Medulla oblongata (tissue), 1 donor: ENCODE measurements around the gene LRRC63.
A peak's percentile ranks its signal among the peaks of the same experiment; 100 is the strongest.
"Not testable (repeated sequence)": the region's sequence is repeated elsewhere in the genome, so short reads cannot be mapped to it uniquely, and the experiment has no call there.

Source experiments
- DNase-seq: peaks from one replicate; pipeline ENCODE4 v3.0.0-alpha.2; 2015; ENCODE audit errors: extremely low spot score

Gene LRRC63

DNA sequence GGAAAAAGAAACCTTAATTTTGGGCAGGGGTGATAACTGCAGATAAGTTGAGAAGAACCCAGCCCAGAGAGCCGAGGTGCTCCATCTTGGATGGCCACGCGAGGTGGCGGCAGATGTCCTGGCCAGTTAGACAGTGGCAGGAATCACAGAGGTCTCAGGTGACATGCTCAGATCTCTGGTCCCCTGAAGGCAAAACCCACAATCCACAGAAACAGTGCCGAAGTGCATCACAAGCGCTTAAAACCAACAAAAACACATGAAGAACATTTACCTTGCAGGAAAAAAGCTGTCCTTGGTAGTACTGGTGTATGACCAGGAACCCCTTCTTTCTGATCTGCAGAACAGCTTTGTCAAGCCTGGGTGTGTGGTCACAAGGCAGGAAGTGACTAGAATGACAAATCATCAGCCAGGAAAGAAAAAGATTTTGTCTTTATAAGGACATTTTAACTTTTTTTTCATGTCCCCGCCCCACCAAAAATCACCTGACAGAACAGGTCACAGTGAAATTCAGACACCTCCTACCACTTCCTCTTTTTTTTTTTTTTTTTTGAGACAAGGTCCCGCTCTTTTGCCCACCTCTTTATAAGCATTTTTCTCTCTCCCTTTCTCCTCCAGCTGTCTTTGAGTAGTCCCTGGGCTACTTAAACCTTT is 29.8 kb upstream of the LRRC63 start, which contains the start of gene LCP1:
Gene LCP1 (minus strand): TSS at position 338 of the 651 bp plus-strand sequence. CDS start 22,515 bp downstream, outside the sequence.
- DNase-seq: peak; percentile 63

GRCh38 chr13:46182491-46182877 is 29.2 kb upstream of the LRRC63 start:
- DNase-seq: no peak

GRCh38 chr13:46183018-46183946 is 28.4 kb upstream of the LRRC63 start:
- no peak for DNase-seq

GRCh38 chr13:46184277-46184699 is 27.4 kb upstream of the LRRC63 start:
- peak; percentile 51 for DNase-seq

GRCh38 chr13:46185634-46186033 is 26.1 kb upstream of the LRRC63 start:
- no peak for DNase-seq

DNA sequence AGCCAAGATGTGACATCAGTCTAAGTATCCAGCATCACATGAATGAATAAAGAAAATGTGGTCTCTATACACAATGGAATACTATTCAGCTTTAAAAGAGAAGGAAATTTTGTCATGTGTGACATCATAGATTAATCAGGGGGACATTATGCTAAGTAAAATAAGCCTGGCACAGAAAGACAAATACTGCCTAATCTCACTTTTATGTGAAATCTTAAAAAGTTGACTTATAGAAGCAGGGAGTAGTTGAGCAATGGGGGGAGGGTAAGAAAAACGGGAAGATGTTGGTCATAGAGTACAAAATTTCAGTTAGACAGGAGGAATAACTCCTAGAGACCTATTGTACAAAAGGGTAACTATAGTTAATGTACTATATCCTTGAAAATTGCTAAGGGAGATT is 19.3 kb upstream of the LRRC63 start:
- DNase-seq: no peak

- no peak for DNase-seq
Measured at GRCh38 chr13:46195016-46195415, 16.7 kb upstream of the LRRC63 start.

DNA sequence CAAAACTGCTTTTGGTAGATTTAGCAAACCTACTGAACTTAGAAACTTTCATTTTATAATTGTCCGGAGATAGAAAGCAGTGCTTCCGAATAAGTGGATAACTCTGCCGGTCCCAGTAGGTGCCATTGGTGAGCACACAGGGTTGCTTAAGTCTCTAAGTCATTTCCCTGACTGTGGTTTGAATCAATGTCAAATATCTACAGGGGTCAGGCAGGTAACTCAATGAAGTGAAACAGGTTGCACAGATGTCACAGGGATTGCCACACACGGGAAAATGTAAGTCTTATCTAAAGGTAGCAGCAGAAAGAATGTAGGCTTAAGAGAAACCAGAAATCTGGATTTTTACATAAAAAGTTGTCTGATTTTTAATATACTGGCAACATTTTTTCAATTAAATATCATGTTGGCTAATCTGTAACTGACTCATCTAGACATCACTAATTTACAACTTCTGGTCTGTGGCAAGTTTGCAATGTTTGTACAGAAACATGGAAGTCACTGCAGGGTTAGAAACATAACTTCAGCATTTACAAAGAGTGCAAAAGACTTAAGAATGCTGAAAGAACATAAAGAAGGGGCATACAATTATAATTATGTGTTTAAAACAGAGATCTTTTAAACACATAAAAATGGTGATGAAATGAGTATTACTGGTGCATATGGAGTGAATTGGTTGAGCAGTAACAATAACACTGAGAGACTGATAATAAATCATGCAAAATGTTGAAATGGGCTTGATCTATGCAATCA is 14.3 kb upstream of the LRRC63 start:
- DNase-seq: no peak

DNA sequence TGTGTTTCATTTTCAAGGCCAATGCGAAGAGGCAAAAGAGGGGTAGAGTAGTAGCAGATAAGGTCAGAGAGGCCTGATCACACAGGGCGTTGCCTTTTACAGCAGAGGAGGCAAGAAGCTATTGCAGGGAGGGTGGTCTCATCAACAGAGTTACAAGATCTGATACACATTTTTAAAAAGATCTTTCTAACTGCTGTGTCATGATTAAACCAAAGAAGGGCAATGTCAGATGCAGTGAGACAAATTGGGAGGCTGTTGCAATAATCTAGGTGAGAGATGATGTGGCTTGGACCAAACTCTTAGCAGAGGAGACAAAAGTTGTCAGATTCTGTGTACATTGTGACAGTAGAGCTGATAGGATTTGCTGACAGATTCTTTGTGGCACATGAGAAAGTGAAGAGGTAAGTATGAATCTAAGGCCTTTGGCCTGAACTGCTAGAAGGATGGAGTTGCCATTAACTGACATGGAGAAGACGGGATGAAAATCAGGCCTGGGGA is 13.0 kb upstream of the LRRC63 start:
- no peak for DNase-seq

DNA sequence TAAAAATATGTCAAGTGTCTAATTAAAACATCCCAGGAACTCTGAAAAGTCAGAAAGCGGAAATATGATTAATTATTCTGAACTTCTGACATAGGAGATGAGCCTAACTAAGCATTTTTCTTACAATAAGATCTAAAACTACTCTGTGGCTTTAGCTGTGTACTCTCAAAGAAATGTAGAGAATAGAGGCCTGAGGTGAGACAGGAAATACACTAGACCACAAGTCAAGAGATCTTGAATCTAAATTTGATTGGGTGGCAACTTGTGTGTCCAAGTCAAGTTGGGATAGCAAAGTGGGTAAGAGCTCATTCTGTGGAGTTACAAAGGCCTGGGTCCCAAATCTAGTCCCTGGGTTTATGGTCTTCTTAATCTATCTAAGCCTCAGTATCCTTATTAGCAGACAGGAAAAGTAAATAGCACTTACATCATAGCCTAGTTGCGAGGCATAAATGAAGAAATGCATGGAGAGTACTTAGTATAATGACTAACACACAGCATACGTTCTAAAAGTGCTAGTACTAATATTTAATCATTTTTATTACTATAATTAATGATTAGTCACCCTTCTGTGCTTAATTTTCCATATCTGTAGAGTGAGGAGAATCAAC is 9.4 kb upstream of the LRRC63 start:
- DNase-seq: no peak

- no peak for DNase-seq
Measured at GRCh38 chr13:46202966-46203365, 8.8 kb upstream of the LRRC63 start.

DNA sequence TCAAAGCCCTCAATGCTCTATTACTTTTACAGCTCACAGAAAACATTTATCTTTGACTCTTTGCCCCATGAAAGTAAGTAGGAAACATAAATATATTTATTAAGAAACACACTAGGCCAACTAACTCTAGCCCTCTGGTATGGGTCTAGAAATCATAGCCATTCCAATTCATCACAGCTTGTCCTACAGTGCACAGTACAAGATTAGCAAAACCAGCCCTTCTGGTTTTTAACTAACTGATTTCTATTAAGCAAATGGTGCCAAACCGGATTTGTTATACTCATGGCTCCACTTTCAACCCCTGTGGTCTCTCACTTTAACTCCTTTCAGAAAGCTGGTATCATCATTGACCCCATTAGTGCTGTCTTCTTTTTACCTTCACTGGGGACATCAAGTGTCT is 5.6 kb upstream of the LRRC63 start:
- DNase-seq: no peak

DNA sequence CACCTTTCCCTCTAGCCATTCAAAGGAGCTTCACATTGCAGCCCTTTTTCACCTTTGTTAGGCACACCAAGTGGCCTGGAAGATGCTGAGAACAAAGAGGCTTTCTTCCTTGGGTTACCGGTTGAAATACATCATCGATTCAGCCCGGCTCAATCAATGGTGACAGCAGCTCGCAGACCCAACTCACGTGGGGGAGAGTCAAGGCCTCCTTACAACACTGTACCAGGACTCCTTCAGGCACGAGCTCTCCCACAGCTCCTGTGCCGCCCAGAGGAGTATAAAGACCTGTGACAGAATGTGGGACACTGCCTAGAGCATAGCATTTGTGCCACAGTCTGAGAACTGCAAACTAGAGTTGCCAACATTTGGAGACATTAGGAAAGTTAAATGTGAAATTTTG is 3.9 kb upstream of the LRRC63 start:
- peak; percentile 14 for DNase-seq

DNA sequence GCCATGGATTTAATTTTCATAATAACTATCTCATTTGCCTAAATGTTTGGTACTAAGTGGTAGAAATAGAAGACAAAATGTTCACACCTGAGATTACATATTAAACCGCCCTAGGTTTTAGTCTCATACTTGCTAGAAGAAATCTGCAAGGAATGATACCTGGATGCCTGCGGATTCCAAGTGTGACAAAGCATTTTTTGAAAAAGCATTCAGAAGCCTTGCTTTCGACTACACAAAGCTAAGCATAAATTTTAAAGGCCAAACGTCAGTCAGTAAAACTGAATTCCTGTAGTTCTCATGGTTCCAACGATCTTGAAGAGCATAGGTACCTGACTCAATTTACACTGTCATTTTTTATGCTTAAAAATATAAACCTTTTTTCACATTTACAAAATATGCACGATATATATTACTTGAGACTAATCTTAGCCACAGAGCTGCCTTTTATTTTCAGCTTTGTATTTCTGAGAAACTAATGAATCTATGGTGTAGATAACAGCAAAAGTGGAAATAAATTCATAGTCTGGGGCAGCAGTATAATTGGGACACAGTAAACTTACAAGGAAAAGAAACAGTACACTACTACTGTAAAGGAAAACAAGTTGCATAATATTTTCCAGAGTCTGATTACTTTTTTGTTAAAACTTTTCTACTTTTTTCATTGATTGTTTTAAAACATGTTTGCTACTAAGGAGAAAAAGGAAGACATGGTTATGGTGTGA is 1.2 kb upstream of the LRRC63 start:
- DNase-seq: peak; percentile 14

- peak; percentile 44 for DNase-seq
Measured at GRCh38 chr13:46211116-46211482, 629 bp upstream of the LRRC63 start.

DNA sequence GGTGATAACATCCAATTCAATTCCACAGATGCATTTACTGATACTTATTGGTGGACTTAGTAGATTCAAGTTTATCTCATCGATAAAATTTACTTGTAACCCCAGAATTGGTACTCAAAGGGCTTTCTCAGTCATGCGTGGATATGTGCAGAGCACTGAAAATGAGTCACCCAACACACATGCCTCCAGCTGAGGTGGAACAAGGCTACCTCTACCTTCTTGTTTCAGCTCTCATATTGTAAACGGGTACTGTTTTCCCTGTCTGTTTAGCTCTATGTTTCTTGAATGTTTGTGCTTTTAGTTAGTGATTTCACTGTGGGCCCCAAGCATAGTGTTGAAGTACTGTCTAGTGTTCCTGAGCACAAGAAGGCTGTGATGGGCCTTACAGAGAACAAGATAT is 1.5 kb downstream of the LRRC63 start:
- DNase-seq: peak; percentile 13

DNA sequence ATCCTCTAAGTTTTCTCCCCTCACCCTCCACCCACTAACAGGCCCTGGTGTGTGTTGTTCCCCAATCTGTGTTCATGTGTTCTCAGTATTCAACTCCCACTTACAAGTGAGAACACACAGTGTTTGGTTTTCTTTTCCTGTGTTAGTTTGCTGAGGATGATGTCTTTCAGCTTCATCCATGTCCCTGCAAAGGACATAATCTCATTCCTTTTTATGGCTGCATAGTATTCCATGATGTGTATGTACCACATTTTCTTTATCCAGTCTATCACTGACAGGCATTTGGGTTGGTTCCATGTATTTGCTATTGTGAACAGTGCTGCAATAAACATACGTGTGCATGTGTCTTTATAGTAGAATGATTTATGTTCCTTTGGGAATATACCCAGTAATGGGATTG is 3.0 kb downstream of the LRRC63 start:
- not testable (repeated sequence) for DNase-seq

DNA sequence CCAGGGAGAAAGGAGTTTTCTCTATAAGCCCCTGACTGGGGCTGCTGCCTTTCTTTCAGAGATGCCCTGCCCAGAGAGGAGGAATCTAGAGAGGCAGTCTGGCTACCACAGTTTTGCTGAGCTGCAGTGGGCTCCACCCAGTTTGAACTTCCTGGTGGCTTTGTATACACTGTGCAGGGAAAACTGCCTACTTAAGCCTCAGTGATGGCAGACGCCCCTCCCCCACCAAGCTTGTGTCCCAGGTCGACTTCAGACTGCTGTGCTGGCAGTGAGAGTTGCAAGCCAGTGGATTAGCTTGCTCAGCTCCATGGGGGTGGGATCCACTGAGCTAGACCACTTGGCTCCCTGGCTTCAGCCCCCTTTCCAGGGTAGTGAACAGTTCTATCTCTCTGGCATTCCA is 8.5 kb downstream of the LRRC63 start:
- DNase-seq: not testable (repeated sequence)

GRCh38 chr13:46229251-46229650 is 17.5 kb downstream of the LRRC63 start:
- DNase-seq: no peak

- no peak for DNase-seq
Measured at GRCh38 chr13:46232281-46232680, 20.6 kb downstream of the LRRC63 start.

DNA sequence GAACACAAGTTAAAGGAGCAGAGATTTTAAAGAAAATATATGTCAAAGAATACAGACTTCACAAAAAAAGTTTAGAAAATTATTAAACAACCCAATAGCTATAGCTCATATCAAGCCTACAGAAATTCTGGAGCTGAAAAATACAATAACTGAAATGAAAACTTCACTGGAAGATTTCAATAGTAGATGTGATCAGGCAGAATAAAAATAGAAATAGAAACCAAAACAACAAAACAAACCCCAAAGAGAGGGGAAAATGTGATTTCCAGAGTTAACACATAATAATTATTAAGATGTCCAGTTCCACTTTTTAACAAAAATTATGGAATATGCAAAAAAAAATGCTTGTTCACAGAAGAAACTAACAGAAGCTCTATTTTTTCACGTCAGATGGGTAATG is 23.6 kb downstream of the LRRC63 start:
- DNase-seq: no peak
